Measurements from ENCODE around the gene NDRG4.
"Not testable (repeated sequence)": the region's sequence is repeated elsewhere in the genome, so short reads cannot be mapped to it uniquely, and the experiment has no call there.

Gene NDRG4

GRCh38 chr16:58465817-58466216 is 34.1 kb upstream of the NDRG4 start:
- DNase-seq (ENCODE audit: low read depth, low spot score), result no peak

- no peak for DNase-seq (ENCODE audit: low read depth, low spot score)
Observed at GRCh38 chr16:58466396-58466795, 33.5 kb upstream of the NDRG4 start.

GRCh38 chr16:58467905-58468304 is 32.0 kb upstream of the NDRG4 start:
- DNase-seq (ENCODE audit: low read depth, low spot score), result no peak

GRCh38 chr16:58471209-58471975 is 28.6 kb upstream of the NDRG4 start:
- DNase-seq (ENCODE audit: low read depth, low spot score), result no peak

- no peak for DNase-seq (ENCODE audit: low read depth, low spot score)
Observed at GRCh38 chr16:58472266-58472665, 27.7 kb upstream of the NDRG4 start.

- DNase-seq (ENCODE audit: low read depth, low spot score), result no peak
Observed at GRCh38 chr16:58472827-58473226, 27.1 kb upstream of the NDRG4 start.

- no peak for DNase-seq (ENCODE audit: low read depth, low spot score)
Observed at GRCh38 chr16:58474296-58474695, 25.6 kb upstream of the NDRG4 start.

GRCh38 chr16:58475091-58475619 is 24.8 kb upstream of the NDRG4 start:
- DNase-seq (ENCODE audit: low read depth, low spot score), result no peak

GRCh38 chr16:58476791-58477190 is 23.2 kb upstream of the NDRG4 start:
- DNase-seq (ENCODE audit: low read depth, low spot score), result no peak

GRCh38 chr16:58478427-58478826 is 21.5 kb upstream of the NDRG4 start:
- DNase-seq (ENCODE audit: low read depth, low spot score), result no peak

GRCh38 chr16:58481226-58481869 is 18.6 kb upstream of the NDRG4 start:
- no peak for DNase-seq (ENCODE audit: low read depth, low spot score)

GRCh38 chr16:58481931-58482330 is 18.0 kb upstream of the NDRG4 start:
- DNase-seq (ENCODE audit: low read depth, low spot score), result no peak

- DNase-seq (ENCODE audit: low read depth, low spot score), result no peak
Observed at GRCh38 chr16:58485184-58485887, 14.6 kb upstream of the NDRG4 start.

- DNase-seq (ENCODE audit: low read depth, low spot score), result peak; percentile 93
Observed at GRCh38 chr16:58487566-58488351, 12.2 kb upstream of the NDRG4 start.

- DNase-seq (ENCODE audit: low read depth, low spot score), result no peak
Observed at GRCh38 chr16:58488531-58488930, 11.4 kb upstream of the NDRG4 start.

GRCh38 chr16:58490065-58490464 is 9.9 kb upstream of the NDRG4 start:
- DNase-seq (ENCODE audit: low read depth, low spot score), result no peak

- not testable (repeated sequence) for DNase-seq (ENCODE audit: low read depth, low spot score)
Observed at GRCh38 chr16:58490539-58490938, 9.4 kb upstream of the NDRG4 start.

GRCh38 chr16:58492066-58492465 is 7.9 kb upstream of the NDRG4 start:
- DNase-seq (ENCODE audit: low read depth, low spot score), result no peak

- no peak for DNase-seq (ENCODE audit: low read depth, low spot score)
Observed at GRCh38 chr16:58492735-58493134, 7.2 kb upstream of the NDRG4 start.

- DNase-seq (ENCODE audit: low read depth, low spot score), result no peak
Observed at GRCh38 chr16:58493756-58494431, 6.0 kb upstream of the NDRG4 start.

GRCh38 chr16:58494981-58495520 is 4.9 kb upstream of the NDRG4 start:
- DNase-seq (ENCODE audit: low read depth, low spot score), result peak; percentile 98
